HG03354 (cell line): ENCODE measurements around the gene QSER1.
A peak's percentile ranks its signal among the peaks of the same experiment; 100 is the strongest.

ENCODE experiments used
- ATAC-seq: cut with Tn5 transposase; IDR thresholded peaks from one replicate; pipeline ENCODE4 v1.9.1; 2021; ENCODE audit warnings: mild to moderate bottlenecking; ENCODE audit not compliant: unreplicated experiment, poor library complexity, severe bottlenecking

QSER1 gene

DNA sequence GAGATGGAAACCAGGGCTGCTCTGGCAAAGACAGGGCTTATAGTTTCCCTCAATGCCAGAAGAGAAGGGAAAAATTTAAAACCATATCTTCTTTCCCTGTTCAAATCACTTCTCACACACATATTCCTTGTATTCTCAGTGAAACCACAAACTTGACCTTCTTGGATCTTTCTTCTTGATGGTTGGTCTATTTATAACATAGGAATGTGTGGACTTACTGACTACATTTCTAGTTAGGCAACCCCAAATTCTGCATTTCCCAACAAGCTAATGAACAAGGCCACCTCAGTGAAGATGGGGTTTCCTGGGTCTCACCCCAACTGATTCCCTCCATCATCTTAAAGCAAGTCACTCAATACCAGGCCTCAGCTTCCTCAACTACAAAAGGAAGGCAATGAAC lies 3.8 kb upstream of the QSER1 start:
- ATAC-seq: no peak

- no peak for ATAC-seq
Measured at GRCh38 chr11:32890843-32891656, 1.6 kb upstream of the QSER1 start.

DNA sequence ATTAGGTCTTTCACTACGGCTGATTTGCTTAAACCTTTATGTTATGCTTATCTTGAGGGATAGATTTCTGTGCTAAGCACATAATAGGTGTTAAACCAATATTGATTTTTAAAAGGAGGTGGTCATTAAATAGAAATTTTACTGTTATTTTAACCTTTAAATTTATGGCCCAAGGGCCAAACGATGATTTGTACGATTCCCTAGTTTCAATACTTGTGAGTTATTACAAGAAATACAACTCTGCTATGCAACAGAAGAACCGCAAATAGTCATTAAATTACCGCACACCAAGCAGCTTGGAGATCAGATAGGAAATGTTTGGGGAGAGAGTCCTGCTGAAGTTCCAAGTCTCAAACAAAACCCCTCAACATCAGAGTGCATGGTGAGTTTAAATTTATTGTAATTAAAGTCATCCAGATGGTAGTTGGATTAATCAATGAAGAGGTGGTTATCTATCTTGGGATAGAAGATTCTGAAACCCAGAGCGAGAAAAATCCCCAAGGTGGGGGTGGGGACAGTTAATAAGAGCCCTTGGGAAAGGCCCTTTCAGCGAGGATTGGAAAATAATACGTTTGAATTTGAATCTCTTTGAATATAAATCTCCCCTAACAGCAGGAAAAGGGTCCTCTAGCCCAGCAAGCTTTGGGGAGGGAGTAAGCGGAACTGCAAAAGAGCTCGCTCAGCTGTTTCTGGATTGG lies 805 bp upstream of the QSER1 start:
- ATAC-seq: no peak

DNA sequence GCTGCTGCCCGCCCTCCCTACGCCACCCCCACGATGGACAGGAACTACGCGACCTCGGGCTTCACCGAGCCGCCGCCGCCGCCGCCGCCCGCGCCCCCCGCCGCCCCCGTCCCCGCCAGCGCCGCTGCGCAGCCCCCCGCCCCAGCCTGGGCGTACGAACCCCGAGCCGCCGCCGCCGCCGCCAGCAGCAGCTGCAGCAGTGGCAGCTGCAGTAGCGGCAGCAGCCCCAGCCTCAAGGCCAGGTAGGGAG lies 407 bp downstream of the QSER1 start:
- no peak for ATAC-seq

- peak; percentile 49 for ATAC-seq
Measured at GRCh38 chr11:32893343-32894148, 935 bp downstream of the QSER1 start.

- ATAC-seq: no peak
Measured at GRCh38 chr11:32894149-32894827, 1.7 kb downstream of the QSER1 start.

DNA sequence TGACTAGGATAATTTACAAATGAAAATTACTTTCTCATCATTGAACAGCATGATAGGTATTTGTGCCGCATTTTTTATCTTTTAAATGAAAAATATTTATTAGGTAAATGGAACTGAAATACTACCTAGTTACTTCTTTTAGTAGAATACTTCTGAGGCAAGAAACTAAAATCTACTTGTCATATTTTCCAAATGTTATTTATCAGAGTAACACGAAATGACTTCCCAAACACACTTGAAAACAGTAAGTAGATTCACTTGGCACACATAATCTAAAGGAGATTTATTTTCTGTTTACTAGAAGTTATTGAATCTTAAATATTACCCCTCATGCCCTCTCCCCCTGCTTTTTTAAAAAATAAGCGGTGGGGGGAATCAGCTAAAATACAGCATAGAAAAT lies 2.3 kb downstream of the QSER1 start:
- no peak for ATAC-seq

DNA sequence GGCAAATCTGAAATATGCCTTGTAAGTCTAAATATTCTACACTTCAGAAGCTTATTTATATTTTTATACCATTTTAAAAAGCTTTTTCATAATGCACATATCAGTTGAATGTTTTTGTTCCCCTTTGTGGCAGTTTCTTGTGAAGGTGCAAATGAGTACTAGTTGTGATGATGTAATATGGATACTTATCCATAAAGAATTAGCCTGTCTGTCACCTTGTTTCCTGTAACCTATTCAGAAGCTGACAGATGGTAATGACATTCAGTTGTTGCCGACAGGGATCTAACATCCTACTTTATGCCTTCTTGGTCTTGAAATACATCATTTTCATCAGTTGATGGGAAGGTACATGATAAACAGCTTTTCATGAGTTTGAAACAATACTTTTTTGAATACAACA lies 2.9 kb downstream of the QSER1 start:
- no peak for ATAC-seq

- ATAC-seq: no peak
Measured at GRCh38 chr11:32897103-32897502, 4.5 kb downstream of the QSER1 start.

DNA sequence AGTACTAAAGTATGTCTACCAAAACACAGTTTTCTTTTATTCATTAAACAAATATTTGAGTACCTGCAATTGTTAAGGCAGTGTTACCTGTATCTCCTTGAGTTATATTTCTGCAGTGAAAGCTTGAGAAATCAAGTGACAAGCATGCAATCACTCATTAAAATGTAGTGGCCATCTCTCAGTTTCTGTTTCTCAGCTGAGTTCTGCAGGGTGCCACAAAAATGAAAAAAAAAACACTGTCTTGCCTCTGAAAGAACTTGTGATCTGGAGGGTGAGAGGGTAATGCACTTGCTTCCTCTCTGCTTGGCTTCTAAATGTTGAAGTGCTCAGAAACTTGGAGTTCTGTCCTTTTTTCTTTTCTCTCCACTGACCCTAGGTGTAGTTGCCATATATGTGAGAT lies 6.8 kb downstream of the QSER1 start:
- ATAC-seq: peak; percentile 53

GRCh38 chr11:32902089-32902665 lies 9.6 kb downstream of the QSER1 start:
- no peak for ATAC-seq

GRCh38 chr11:32905028-32905667 lies 12.5 kb downstream of the QSER1 start:
- ATAC-seq: no peak

- ATAC-seq: no peak
Measured at GRCh38 chr11:32908619-32909018, 16.0 kb downstream of the QSER1 start.

- ATAC-seq: no peak
Measured at GRCh38 chr11:32911413-32911812, 18.8 kb downstream of the QSER1 start.

GRCh38 chr11:32913445-32913844 lies 20.8 kb downstream of the QSER1 start:
- no peak for ATAC-seq

DNA sequence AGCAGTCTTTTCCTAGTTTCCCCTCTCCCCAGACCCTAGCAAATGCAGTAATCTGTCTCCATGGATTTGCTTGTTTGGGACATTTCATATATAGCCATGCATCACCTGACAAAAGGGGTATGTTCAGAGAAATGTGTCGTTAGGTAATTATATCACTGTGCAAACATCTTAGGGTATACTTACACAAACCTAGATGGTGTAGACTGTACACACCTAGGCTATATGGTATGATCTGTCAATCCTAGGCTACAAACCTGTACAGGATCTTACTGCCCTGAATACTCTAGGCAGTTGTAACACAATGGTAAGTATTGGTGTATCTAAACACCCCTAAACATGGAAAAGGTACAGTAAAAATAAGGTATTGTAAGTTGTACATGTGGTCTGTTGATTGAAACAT lies 23.8 kb downstream of the QSER1 start:
- ATAC-seq: no peak

- no peak for ATAC-seq
Measured at GRCh38 chr11:32916994-32917393, 24.4 kb downstream of the QSER1 start.

- no peak for ATAC-seq
Measured at GRCh38 chr11:32918427-32918826, 25.8 kb downstream of the QSER1 start.

DNA sequence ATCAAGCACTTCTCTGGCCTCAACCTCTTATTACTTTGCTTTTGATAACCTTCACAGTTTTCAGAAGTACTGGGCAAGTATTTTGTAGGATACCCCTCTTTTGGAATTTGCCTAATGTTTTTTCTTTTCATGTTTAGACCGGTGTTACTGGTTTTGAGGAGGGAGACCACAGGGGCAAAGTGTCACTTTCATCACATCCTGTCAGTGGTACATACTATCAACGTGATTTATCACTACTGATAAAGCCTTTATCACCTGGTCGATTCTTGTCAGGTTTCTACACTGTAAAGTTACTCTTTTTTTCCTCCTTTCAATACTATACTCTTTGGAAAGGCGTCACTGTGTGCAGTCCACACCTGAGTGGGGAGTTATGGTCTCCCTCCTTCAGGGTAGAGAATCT lies 26.7 kb downstream of the QSER1 start:
- ATAC-seq: no peak
